Fibroblast of skin of left quadriceps (primary cell): ENCODE results near the gene LRRC10B.

Source experiments
- DNase-seq, 2 experiments: peaks; one replicate each; pipeline ENCODE4 v3.0.0-alpha.2; 2013; ENCODE audit warnings: low read depth in 2 of 2

The LRRC10B gene

GRCh38 chr11:61486779-61487178 lies 21.8 kb upstream of the LRRC10B start:
- no peak for DNase-seq

GRCh38 chr11:61487342-61488025 lies 21.1 kb upstream of the LRRC10B start:
- no peak for DNase-seq

- no peak for DNase-seq
Measured at GRCh38 chr11:61488651-61489291, 19.8 kb upstream of the LRRC10B start.

GRCh38 chr11:61489833-61490721 lies 18.5 kb upstream of the LRRC10B start:
- no peak for DNase-seq

GRCh38 chr11:61491736-61492395 lies 16.7 kb upstream of the LRRC10B start:
- no peak for DNase-seq

- no peak for DNase-seq
Measured at GRCh38 chr11:61494381-61494961, 14.1 kb upstream of the LRRC10B start.

GRCh38 chr11:61495801-61496601 lies 12.5 kb upstream of the LRRC10B start:
- DNase-seq = no peak

GRCh38 chr11:61496602-61497400 lies 11.7 kb upstream of the LRRC10B start:
- no peak for DNase-seq

GRCh38 chr11:61497473-61497872 lies 11.1 kb upstream of the LRRC10B start:
- DNase-seq = no peak

GRCh38 chr11:61497876-61498275 lies 10.7 kb upstream of the LRRC10B start:
- no peak for DNase-seq

- no peak for DNase-seq
Measured at GRCh38 chr11:61498767-61499341, 9.7 kb upstream of the LRRC10B start.

- DNase-seq = no peak
Measured at GRCh38 chr11:61499816-61500491, 8.6 kb upstream of the LRRC10B start.

GRCh38 chr11:61502522-61502921 lies 6.0 kb upstream of the LRRC10B start:
- no peak for DNase-seq

- DNase-seq = no peak
Measured at GRCh38 chr11:61503135-61503770, 5.3 kb upstream of the LRRC10B start.

- DNase-seq = no peak
Measured at GRCh38 chr11:61505106-61505505, 3.4 kb upstream of the LRRC10B start.

- no peak for DNase-seq
Measured at GRCh38 chr11:61505640-61506155, 2.9 kb upstream of the LRRC10B start.

- DNase-seq = no peak
Measured at GRCh38 chr11:61507012-61507768, 1.4 kb upstream of the LRRC10B start.
